GM23338 (cell line): ENCODE data around the gene KRT75. TPM values are rescaled to one million over a fixed set of nuclear protein-coding genes. Genes with fewer than 3 reads are reported as not detected.

Experiments
- ATAC-seq: fragments of 200-7000 bp; cut with Tn5 transposase; 3 replicates; pipeline ENCODE4 v1.9.1; 2020
- DNase-seq: peaks from one replicate; pipeline ENCODE4 v3.0.0-alpha.2; 2015; ENCODE audit warnings: low spot score
- H2AFZ ChIP-seq: fragments of 200-600 bp; sonication (generic); 2 replicates; pipeline ENCODE4 v1.8.0; 2016; ENCODE audit warnings: antibody characterized with exemption, mild to moderate bottlenecking, moderate library complexity
- H3F3A ChIP-seq: fragments of 200-600 bp; sonication (generic); replicated peaks from 2 replicates; pipeline ENCODE4 v1.8.0; 2017; ENCODE audit warnings: antibody characterized with exemption, mixed run types, low read depth
- H3K27ac ChIP-seq: fragments of 200-600 bp; sonication (generic); 2 replicates; pipeline ENCODE4 v1.6.1; 2016; ENCODE audit warnings: low read depth
- H3K27me3 ChIP-seq: fragments of 200-600 bp; sonication (generic); 2 replicates; pipeline ENCODE4 v1.8.0; 2016; ENCODE audit warnings: mild to moderate bottlenecking, mixed run types, moderate library complexity; ENCODE audit not compliant: insufficient read depth
- H3K36me3 ChIP-seq: fragments of 200-600 bp; sonication (generic); 2 replicates; pipeline ENCODE4 v1.8.0; 2016; ENCODE audit warnings: mild to moderate bottlenecking; ENCODE audit not compliant: insufficient read depth
- H3K4me1 ChIP-seq: fragments of 200-600 bp; sonication (generic); 2 replicates; pipeline ENCODE4 v1.8.0; 2016; ENCODE audit warnings: mild to moderate bottlenecking, moderate library complexity; ENCODE audit not compliant: insufficient read depth
- H3K4me2 ChIP-seq: fragments of 200-600 bp; sonication (generic); 2 replicates; pipeline ENCODE4 v1.7.1; 2017; ENCODE audit warnings: mixed run types
- H3K4me3 ChIP-seq: fragments of 200-600 bp; sonication (generic); 2 replicates; pipeline ENCODE4 v1.6.1; 2016; ENCODE audit warnings: mixed run types
- H3K79me2 ChIP-seq: fragments of 200-600 bp; sonication (generic); replicated peaks from 2 replicates; pipeline ENCODE4 v1.8.0; 2017; ENCODE audit warnings: mild to moderate bottlenecking; ENCODE audit not compliant: insufficient read depth
- H3K9me2 ChIP-seq: fragments of 200-600 bp; sonication (generic); 2 replicates; pipeline ENCODE4 v1.8.0; 2017; ENCODE audit not compliant: insufficient read depth
- H4K20me1 ChIP-seq: fragments of 200-600 bp; sonication (generic); replicated peaks from 2 replicates; pipeline ENCODE4 v1.8.0; 2017; ENCODE audit warnings: mild to moderate bottlenecking; ENCODE audit not compliant: insufficient read depth
- H3K27ac Mint-ChIP-seq: 2 replicates; pipeline ENCODE4 v1.8.0; 2020; ENCODE audit warnings: inconsistent platforms, mild to moderate bottlenecking, moderate library complexity, mixed read lengths
- H3K27me3 Mint-ChIP-seq: 3 replicates; pipeline ENCODE4 v1.8.0; 2022; ENCODE audit warnings: low read depth, mild to moderate bottlenecking, moderate library complexity, mixed read lengths, inconsistent platforms; ENCODE audit not compliant: insufficient read depth, poor library complexity
- H3K36me3 Mint-ChIP-seq: 3 replicates; pipeline ENCODE4 v1.8.0; 2021; ENCODE audit warnings: low read depth, mild to moderate bottlenecking, inconsistent platforms, moderate library complexity, mixed read lengths
- H3K4me1 Mint-ChIP-seq: 3 replicates; pipeline ENCODE4 v1.8.0; 2020; ENCODE audit warnings: mild to moderate bottlenecking, inconsistent platforms, mixed read lengths
- H3K4me3 Mint-ChIP-seq: 3 replicates; pipeline ENCODE4 v1.8.0; 2021; ENCODE audit warnings: moderate library complexity, mild to moderate bottlenecking, inconsistent platforms, mixed read lengths
- H3K9me3 Mint-ChIP-seq: 3 replicates; pipeline ENCODE4 v1.8.0; 2020; ENCODE audit warnings: moderate library complexity, mild to moderate bottlenecking, inconsistent platforms, mixed read lengths
- CREB1 ChIP-seq: fragments of 250-450 bp; sonication (Bioruptor Pico); IDR thresholded peaks from 2 replicates; pipeline ENCODE4 v1.5.0; 2020; ENCODE audit warnings: low read depth, mild to moderate bottlenecking, moderate library complexity
- ETS1 ChIP-seq: IDR thresholded peaks from 2 replicates; pipeline ENCODE4 v1.6.1; 2016; ENCODE audit warnings: antibody characterized with exemption
- EZH2 ChIP-seq: fragments of 200-600 bp; sonication (generic); IDR thresholded peaks from one replicate; pipeline ENCODE4 v1.8.0; 2017; ENCODE audit warnings: antibody characterized with exemption, mild to moderate bottlenecking, low read depth; ENCODE audit not compliant: unreplicated experiment
- EZH2phosphoT487 ChIP-seq: fragments of 200-600 bp; sonication (generic); IDR thresholded peaks from one replicate; pipeline ENCODE4 v1.8.1; 2018; ENCODE audit warnings: antibody characterized with exemption; ENCODE audit not compliant: unreplicated experiment
- JUNB ChIP-seq: IDR thresholded peaks from one replicate; pipeline ENCODE4 v1.6.1; 2016; ENCODE audit warnings: antibody characterized with exemption; ENCODE audit not compliant: unreplicated experiment
- POLR2AphosphoS5 ChIP-seq: IDR thresholded peaks from 2 replicates; pipeline ENCODE4 v1.6.1; 2016; ENCODE audit warnings: antibody characterized with exemption, low read depth
- REST ChIP-seq: IDR thresholded peaks from one replicate; pipeline ENCODE4 v1.6.1; 2018; ENCODE audit warnings: antibody characterized with exemption; ENCODE audit not compliant: unreplicated experiment
- STAT1 ChIP-seq: IDR thresholded peaks from one replicate; pipeline ENCODE4 v1.6.1; 2016; ENCODE audit warnings: antibody characterized with exemption; ENCODE audit not compliant: unreplicated experiment
- ZNF114 ChIP-seq: fragments of 250-450 bp; sonication (Bioruptor Pico); IDR thresholded peaks from 2 replicates; pipeline ENCODE4 v1.5.0; 2020; ENCODE audit warnings: mild to moderate bottlenecking, moderate library complexity
- ZNF331 ChIP-seq: fragments of 250-450 bp; sonication (Bioruptor Pico); IDR thresholded peaks from 2 replicates; pipeline ENCODE4 v1.5.0; 2020; ENCODE audit warnings: low read depth, mild to moderate bottlenecking, moderate library complexity
- ZNF462 ChIP-seq: fragments of 250-450 bp; sonication (Bioruptor Pico); IDR thresholded peaks from 2 replicates; pipeline ENCODE4 v1.5.0; 2020; ENCODE audit warnings: mild to moderate bottlenecking, moderate library complexity
- polyA plus RNA-seq: library from polyadenylated mRNA; unstranded; fragments of >200 nt; fragmentation: Nextera tagmentation; extraction: Ambion mirVana; gene quantifications from 2 replicates; pipeline ENCODE4 v1.2.1, GENCODE V29; 2016
- total RNA-seq: library from RNA; depleted of rRNA; stranded (reverse); fragments of >200 nt; shearing (Covaris generic); gene quantifications from 2 replicates; pipeline ENCODE4 v1.2.3, GENCODE V29; 2014

KRT75 gene
- total and polyA plus RNA-seq, 2 experiments from 2014 or later: not detected

GRCh38 chr12:52389313-52390207 lies 44.6 kb downstream of the KRT75 start:
- Histone ChIP-seq H2AFZ (no peak overlapping the region), H3K4me1 (no peaks in the 10 kb centered on the region), H4K20me1 (no peaks in the 10 kb centered on the region), H3K4me3 (no peak overlapping the region), H3K79me2 (no peaks in the 10 kb centered on the region), H3K27ac (no peak overlapping the region), H3F3A (no peaks in the 10 kb centered on the region), H3K9me2 (0 out of 2 replicates have a peak, but pooled peaks cover 2% of the 10 kb centered on the region), H3K4me2 (no peak overlapping the region), H3K27me3 (no peaks in the 10 kb centered on the region), H3K36me3 (no peaks in the 10 kb centered on the region)
- H3K27me3 Mint-ChIP-seq: no peaks in the 10 kb centered on the region
- H3K9me3 Mint-ChIP-seq: no peaks in the 10 kb centered on the region; the same call in 2 of the 3 replicates
- TF ChIP-seq CREB1 (no peak), JUNB (no peak), ZNF331 (CRISPR knock-in tag) (no peak), ZNF114 (CRISPR knock-in tag) (no peak), ETS1 (no peak), REST (no peak), STAT1 (no peak), ZNF462 (no peak), EZH2 (no peak), POLR2AphosphoS5 (no peak), EZH2phosphoT487 (no peak)
- no peaks in the 10 kb centered on the region for H3K36me3 Mint-ChIP-seq
- no peak overlapping the region for H3K27ac Mint-ChIP-seq
- ATAC-seq (peak; percentile 60), DNase-seq (peak; percentile 23)
- H3K4me3 Mint-ChIP-seq: no peak overlapping the region
- H3K4me1 Mint-ChIP-seq: peaks cover 8% of the 10 kb centered on the region; the same call in 2 of the 3 replicates
